Activated T-helper 1 cell treated with Interleukin-2 at 50 U/mL for 16 hours (primary cell): Measurements from ENCODE around the gene PRELID2.
"Not testable (repeated sequence)": the region's sequence is repeated elsewhere in the genome, so short reads cannot be mapped to it uniquely, and the experiment has no call there.

Source experiments
- DNase-seq: peaks from one replicate; pipeline ENCODE4 v3.0.0-alpha.2; 2020; ENCODE audit warnings: low read depth

PRELID2 gene

GRCh38 chr5:145838276-145838675, 3.1 kb upstream of the PRELID2 start:
- DNase-seq, result no peak

GRCh38 chr5:145836241-145836640, 1.1 kb upstream of the PRELID2 start:
- DNase-seq, result not testable (repeated sequence)

GRCh38 chr5:145835848-145836239, 702 bp upstream of the PRELID2 start:
- no peak for DNase-seq

- no peak for DNase-seq
These were observed 607 bp downstream of the PRELID2 start for GRCh38 chr5:145834554-145834916.

GRCh38 chr5:145833631-145834200, 1.4 kb downstream of the PRELID2 start:
- DNase-seq, result no peak

GRCh38 chr5:145830594-145830993, 4.5 kb downstream of the PRELID2 start:
- no peak for DNase-seq

- no peak for DNase-seq
These were observed 5.3 kb downstream of the PRELID2 start for GRCh38 chr5:145829708-145830361.

- no peak for DNase-seq
These were observed 8.1 kb downstream of the PRELID2 start for GRCh38 chr5:145826895-145827674.

GRCh38 chr5:145825751-145826180, 9.4 kb downstream of the PRELID2 start:
- DNase-seq, result no peak

- no peak for DNase-seq
These were observed 11.1 kb downstream of the PRELID2 start for GRCh38 chr5:145824040-145824439.

GRCh38 chr5:145818604-145819003, 16.5 kb downstream of the PRELID2 start:
- no peak for DNase-seq

GRCh38 chr5:145812877-145813276, 22.3 kb downstream of the PRELID2 start:
- no peak for DNase-seq

GRCh38 chr5:145811834-145812625, 23.1 kb downstream of the PRELID2 start:
- DNase-seq, result no peak

- DNase-seq, result no peak
These were observed 28.2 kb downstream of the PRELID2 start for GRCh38 chr5:145806923-145807322.

GRCh38 chr5:145805819-145806218, 29.3 kb downstream of the PRELID2 start:
- DNase-seq, result no peak

GRCh38 chr5:145804701-145805100, 30.4 kb downstream of the PRELID2 start:
- no peak for DNase-seq

- no peak for DNase-seq
These were observed 31.8 kb downstream of the PRELID2 start for GRCh38 chr5:145803112-145804004.

GRCh38 chr5:145801195-145801594, 33.9 kb downstream of the PRELID2 start:
- no peak for DNase-seq

GRCh38 chr5:145800181-145800580, 35.0 kb downstream of the PRELID2 start:
- DNase-seq, result no peak

GRCh38 chr5:145798503-145798902, 36.6 kb downstream of the PRELID2 start:
- DNase-seq, result not testable (repeated sequence)

GRCh38 chr5:145797336-145797735, 37.8 kb downstream of the PRELID2 start:
- no peak for DNase-seq
